ENCODE data around the gene ANKRD12. TPM values are rescaled to one million over a fixed set of nuclear protein-coding genes. Genes with fewer than 3 reads are reported as not detected.

Gene ANKRD12
- total RNA-seq, 6 donors from 2014 or later, result 32.8 to 80.7 (median 65.6) TPM

DNA sequence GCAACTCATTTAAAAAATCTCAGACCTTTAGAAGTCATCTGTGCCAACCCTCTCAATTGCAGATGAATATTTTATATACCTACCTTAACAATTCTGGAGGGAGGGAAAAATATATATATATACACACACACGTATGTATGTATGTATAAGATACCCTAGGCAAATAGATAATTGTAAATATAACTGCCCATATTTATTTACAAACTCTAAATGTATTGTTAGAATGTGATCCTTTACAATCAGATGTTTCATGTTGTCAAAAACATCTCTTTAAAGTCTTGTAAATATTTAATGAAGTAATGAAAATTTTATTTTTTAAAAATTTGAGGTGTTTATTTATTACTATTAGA, 11.6 kb downstream of the ANKRD12 start:
- TF ChIP-seq POLR2A (IDR thresholded peaks at IDR 0.05) (no peak), EP300 (IDR thresholded peaks at IDR 0.05) (no peak), CTCF (IDR thresholded peaks at IDR 0.05) (no peak), POLR2AphosphoS5 (IDR thresholded peaks at IDR 0.05) (no peak)
- Histone ChIP-seq H3K4me3 (no peak overlapping the region), H3K9me3 (no peaks in the 10 kb centered on the region), H3K36me3 (no peaks in the 10 kb centered on the region), H3K27ac (peak overlapping the region in 2 of 4 donors; percentile 28 to 53), H3K27me3 (no peaks in the 10 kb centered on the region), H3K4me1 (peaks cover 57 to 96% (median 73%) of the 10 kb centered on the region in 4 donors)
- no peak for ATAC-seq (ENCODE audit: low FRiP score in 2 of 2)
- DNase-seq, result no peak
- WGBS, 2 donors, result 25 to 39% methylated on average over 1 of the region's 1 CpG

GRCh38 chr18:9150121-9150520, 13.5 kb downstream of the ANKRD12 start:
- H3K4me1 ChIP-seq, result peaks cover 57 to 95% (median 72%) of the 10 kb centered on the region in 4 donors

DNA sequence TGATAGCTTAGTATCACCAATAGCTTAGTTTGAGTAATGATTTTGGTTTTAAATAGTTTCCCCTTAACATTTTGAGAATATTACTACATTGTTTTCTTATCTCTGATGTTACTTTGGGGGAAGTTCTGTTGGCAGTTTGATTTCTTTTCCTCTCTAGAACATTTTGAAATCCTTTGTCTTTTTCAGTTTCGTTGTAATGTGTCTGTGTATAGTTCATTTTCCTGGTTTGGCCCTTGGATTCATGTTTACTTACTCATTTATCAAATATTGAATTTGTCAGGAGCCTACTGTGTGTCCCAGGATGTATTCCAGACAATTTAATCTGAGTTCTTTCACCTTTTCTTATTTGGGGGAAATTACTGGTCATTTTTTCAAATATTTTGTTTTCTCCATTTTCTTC, 16.7 kb downstream of the ANKRD12 start:
- Histone ChIP-seq H3K36me3 (no peaks in the 10 kb centered on the region), H3K4me3 (no peak overlapping the region), H3K27me3 (no peaks in the 10 kb centered on the region), H3K4me1 (peaks cover 28 to 71% (median 48%) of the 10 kb centered on the region in 4 donors), H3K27ac (peak overlapping the region in 2 of 4 donors; percentile 2 to 30), H3K9me3 (no peaks in the 10 kb centered on the region)
- TF ChIP-seq POLR2AphosphoS5 (IDR thresholded peaks at IDR 0.05), result no peak
- WGBS, 2 donors, result 18 to 27% methylated on average over 1 of the region's 1 CpG
- no peak for ATAC-seq (ENCODE audit: low FRiP score in 2 of 2)
- no peak for DNase-seq

More at GRCh38 chr18:9150121-9150520, 13.5 kb downstream of the ANKRD12 start:
- H3K27me3 ChIP-seq, result no peaks in the 10 kb centered on the region
- no peak overlapping the region for H3K4me3 ChIP-seq
- WGBS, 2 donors, result 51 to 64% methylated on average over 5 of the region's 5 CpGs
- TF ChIP-seq POLR2A (IDR thresholded peaks at IDR 0.05) (no peak), CTCF (IDR thresholded peaks at IDR 0.05) (no peak), POLR2AphosphoS5 (IDR thresholded peaks at IDR 0.05) (no peak), EP300 (IDR thresholded peaks at IDR 0.05) (no peak)
- DNase-seq (no peak), ATAC-seq (ENCODE audit: low FRiP score in 2 of 2) (no peak)
- H3K36me3 ChIP-seq, result no peaks in the 10 kb centered on the region
- H3K9me3 ChIP-seq, result no peaks in the 10 kb centered on the region
- no peak overlapping the region for H3K27ac ChIP-seq

DNA sequence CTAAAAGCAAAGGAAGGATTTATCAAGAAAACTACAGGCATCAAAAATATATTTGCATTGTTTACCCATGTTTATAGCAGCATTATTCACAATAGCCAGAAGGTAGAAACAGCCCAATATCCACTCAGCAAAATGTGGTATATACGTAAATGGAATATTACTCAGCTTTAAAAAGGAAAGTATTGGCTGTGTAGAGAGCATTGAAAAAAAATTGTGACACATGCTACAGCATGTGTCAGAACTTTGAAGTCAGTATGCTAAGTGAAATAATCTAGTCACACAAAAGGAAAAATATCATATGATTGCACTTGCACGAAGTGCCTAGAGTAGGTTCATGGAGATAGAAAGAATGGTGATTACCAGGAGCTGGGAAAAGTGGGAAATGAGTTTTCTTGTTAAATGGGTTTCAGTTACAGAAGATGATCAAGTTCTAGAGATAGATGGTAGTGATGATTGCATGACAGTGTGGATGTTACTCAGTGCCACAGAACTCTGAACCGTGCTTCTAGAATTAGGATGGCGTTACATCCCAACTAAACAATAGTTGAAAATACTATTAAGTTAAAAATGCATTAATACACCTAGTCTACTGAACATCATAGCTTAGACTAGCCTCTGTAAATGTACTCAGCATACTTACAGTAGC, 20.1 kb downstream of the ANKRD12 start:
- no peaks in the 10 kb centered on the region for H3K9me3 ChIP-seq
- DNase-seq (no peak), ATAC-seq (ENCODE audit: low FRiP score in 2 of 2) (no peak)
- H3K27ac ChIP-seq, result no peak overlapping the region
- 93% methylated on average over 4 of the region's 4 CpGs for WGBS, 2 donors
- no peaks in the 10 kb centered on the region for H3K27me3 ChIP-seq
- TF ChIP-seq POLR2AphosphoS5 (IDR thresholded peaks at IDR 0.05) (no peak), POLR2A (IDR thresholded peaks at IDR 0.05) (no peak), EP300 (IDR thresholded peaks at IDR 0.05) (no peak), CTCF (IDR thresholded peaks at IDR 0.05) (no peak)
- H3K4me1 ChIP-seq, result peaks cover 17 to 56% (median 33%) of the 10 kb centered on the region in 4 donors
- no peak overlapping the region for H3K4me3 ChIP-seq
- no peaks in the 10 kb centered on the region for H3K36me3 ChIP-seq

GRCh38 chr18:9157806-9158205, 21.2 kb downstream of the ANKRD12 start:
- no peaks in the 10 kb centered on the region for H3K36me3 ChIP-seq
- DNase-seq (no peak), ATAC-seq (ENCODE audit: low FRiP score in 2 of 2) (no peak)
- TF ChIP-seq POLR2A (IDR thresholded peaks at IDR 0.05) (no peak), CTCF (IDR thresholded peaks at IDR 0.05) (no peak)
- no peaks in the 10 kb centered on the region for H3K27me3 ChIP-seq
- H3K9me3 ChIP-seq, result no peaks in the 10 kb centered on the region
- peaks cover 16 to 46% (median 23%) of the 10 kb centered on the region in 4 donors for H3K4me1 ChIP-seq
- no peak overlapping the region for H3K4me3 ChIP-seq
- no peak overlapping the region for H3K27ac ChIP-seq
- 38 to 49% methylated on average over 2 of the region's 2 CpGs for WGBS, 2 donors

Data from upper lobe of left lung (tissue), 6 donors.